ENCODE data around the gene PLS1.

DNA sequence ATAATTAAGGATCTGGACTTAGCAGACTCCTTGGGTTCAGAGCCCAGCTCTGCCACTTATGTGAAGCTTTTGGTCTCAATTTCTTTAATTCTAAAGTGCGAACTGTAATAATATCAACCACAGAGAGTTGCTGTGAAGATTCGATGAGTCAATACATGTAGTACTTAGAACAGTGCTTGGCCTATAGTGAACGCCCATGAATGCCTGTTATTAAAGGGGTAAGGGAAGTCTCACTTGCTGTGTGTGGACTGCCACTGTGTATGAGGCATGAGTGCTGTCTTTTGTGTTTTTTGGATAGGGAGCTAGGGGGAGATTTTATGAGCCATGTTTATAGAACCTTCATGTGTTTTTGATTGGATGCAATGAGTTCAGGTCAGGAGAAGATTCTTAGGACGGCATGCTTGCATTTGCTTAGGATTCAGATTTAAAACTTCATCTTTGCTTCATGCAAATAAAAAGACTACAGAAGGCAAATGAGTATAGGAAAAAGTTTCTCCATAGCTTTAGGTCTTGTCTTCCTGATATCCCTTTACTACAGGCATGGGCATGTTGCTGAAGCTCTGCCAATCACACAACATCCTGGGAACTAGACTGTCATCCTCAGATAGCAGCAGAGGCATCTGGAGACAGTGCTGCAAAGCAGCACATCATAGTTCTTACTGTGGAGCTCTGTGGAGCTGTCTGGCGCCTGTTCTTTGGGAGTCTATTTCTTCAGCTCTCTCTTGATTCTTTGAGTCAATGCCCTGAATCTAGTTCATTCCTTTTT, 50.0 kb downstream of the PLS1 start:
- TF ChIP-seq, protein P1, sequence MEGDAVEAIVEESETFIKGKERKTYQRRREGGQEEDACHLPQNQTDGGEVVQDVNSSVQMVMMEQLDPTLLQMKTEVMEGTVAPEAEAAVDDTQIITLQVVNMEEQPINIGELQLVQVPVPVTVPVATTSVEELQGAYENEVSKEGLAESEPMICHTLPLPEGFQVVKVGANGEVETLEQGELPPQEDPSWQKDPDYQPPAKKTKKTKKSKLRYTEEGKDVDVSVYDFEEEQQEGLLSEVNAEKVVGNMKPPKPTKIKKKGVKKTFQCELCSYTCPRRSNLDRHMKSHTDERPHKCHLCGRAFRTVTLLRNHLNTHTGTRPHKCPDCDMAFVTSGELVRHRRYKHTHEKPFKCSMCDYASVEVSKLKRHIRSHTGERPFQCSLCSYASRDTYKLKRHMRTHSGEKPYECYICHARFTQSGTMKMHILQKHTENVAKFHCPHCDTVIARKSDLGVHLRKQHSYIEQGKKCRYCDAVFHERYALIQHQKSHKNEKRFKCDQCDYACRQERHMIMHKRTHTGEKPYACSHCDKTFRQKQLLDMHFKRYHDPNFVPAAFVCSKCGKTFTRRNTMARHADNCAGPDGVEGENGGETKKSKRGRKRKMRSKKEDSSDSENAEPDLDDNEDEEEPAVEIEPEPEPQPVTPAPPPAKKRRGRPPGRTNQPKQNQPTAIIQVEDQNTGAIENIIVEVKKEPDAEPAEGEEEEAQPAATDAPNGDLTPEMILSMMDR (IDR thresholded peaks at IDR 0.05) = no peak
- TF ChIP-seq POLR2A (IDR thresholded peaks at IDR 0.05) = no peak
